DOHH2 (cell line): ENCODE measurements around the gene TBCD.

Experiments used
- CTCF ChIP-seq: fragments of 200-600 bp; sonication (generic); IDR thresholded peaks from one replicate; pipeline ENCODE4 v1.5.1; 2014; ENCODE audit warnings: antibody characterized with exemption, mild to moderate bottlenecking, low read depth, low read length; ENCODE audit not compliant: poor library complexity, severe bottlenecking
- EZH2phosphoT487 ChIP-seq: fragments of 200-600 bp; sonication (generic); IDR thresholded peaks from 2 replicates; pipeline ENCODE4 v1.6.1; 2017; ENCODE audit warnings: borderline replicate concordance, mild to moderate bottlenecking, antibody characterized with exemption, low read length, moderate library complexity, mixed read lengths

DNA sequence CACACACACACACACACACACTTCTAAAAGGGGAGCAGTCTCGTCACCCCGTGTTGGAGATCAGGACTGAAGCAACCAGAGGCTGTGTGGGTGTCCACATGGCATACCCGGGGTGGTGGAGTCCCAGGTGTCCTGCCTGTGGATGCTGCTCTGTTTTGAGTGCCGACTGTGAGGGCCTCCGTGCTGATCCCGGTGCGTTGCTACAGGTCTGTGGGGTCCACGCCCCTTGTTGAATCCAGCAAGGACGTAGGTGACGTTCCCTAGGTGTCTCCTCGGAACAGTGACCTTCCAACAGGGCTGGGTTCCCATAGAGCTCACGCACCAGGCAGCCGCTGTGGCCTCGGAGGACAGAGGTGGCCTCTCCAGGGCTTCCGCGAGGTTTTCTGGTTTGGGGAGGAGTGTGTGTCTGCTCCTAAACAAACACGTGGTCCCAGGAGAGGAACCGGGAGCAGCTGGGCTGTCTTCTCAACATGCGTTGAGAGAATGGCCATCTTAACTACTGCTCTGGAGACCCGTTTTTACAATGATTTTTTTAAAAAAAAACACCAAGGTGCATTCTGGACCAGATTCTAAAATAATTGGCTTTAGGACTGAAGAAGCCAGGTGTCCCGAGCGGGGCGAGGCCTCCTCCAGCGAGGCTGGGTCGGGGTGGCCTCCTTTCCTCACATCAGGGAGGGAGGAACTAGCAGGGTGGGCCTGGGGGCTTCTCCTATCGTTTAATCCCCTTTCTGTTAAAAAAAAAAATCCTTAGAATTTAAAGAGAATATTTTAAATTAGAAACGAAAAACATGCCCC, 188.6 kb downstream of the TBCD start:
- TF ChIP-seq CTCF (no peak), EZH2phosphoT487 (no peak)
